ENCODE data around the gene IGFBP4. TPM values are rescaled to one million over a fixed set of nuclear protein-coding genes. Genes with fewer than 3 reads are reported as not detected.

IGFBP4 gene
- total RNA-seq, 4 donors from 2014 or later: 209 to 428 (median 281) TPM

DNA sequence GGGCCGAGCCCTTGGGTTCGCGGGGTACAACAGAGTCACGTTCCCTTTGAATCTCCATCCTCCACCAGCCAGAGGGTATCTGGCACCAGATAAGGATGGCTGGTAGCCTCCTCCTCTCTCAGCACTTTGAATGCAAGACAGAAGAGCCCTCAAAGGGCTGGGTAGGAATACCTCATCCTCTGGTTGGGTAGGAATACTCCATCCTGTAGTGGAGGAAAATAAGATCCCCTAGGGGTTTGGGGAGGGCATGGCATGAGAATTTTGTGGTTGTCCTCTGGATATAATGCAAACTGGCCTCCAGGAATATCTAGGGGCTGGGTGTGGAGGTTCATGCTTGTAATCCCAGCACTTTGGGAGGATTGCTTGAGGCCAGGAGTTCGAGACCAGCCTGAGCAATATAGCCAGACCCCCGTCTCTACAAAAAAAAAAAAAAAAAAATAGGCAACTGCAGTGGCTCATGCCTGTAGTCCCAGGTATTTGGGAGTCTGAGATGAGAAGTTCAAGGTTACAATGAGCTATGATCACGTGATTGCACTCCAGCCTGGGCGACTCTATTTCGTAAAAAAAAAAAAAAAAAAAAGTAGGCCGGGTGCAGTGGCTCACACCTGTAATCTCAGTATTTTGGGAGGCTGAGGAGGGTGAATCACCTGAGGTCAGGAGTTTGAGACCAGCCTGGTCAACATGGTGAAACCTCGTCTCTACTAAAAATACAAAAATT lies 2.7 kb downstream of the IGFBP4 start:
- Histone ChIP-seq H3K36me3 (no peaks in the 10 kb centered on the region), H3K4me3 (peak overlapping the region; percentile 54 to 78), H3K27ac (peak overlapping the region; percentile 90 to 99 (median 97)), H3K4me1 (peaks cover 25 to 90% (median 50%) of the 10 kb centered on the region in 3 donors), H3K27me3 (no peaks in the 10 kb centered on the region), H3K9me3 (no peaks in the 10 kb centered on the region)
- no peak for ATAC-seq
- 16 to 25% methylated on average over 11 of the region's 11 CpGs for WGBS, 2 donors (ENCODE audit: low coverage in 1 of 2)
- TF ChIP-seq, protein P1, sequence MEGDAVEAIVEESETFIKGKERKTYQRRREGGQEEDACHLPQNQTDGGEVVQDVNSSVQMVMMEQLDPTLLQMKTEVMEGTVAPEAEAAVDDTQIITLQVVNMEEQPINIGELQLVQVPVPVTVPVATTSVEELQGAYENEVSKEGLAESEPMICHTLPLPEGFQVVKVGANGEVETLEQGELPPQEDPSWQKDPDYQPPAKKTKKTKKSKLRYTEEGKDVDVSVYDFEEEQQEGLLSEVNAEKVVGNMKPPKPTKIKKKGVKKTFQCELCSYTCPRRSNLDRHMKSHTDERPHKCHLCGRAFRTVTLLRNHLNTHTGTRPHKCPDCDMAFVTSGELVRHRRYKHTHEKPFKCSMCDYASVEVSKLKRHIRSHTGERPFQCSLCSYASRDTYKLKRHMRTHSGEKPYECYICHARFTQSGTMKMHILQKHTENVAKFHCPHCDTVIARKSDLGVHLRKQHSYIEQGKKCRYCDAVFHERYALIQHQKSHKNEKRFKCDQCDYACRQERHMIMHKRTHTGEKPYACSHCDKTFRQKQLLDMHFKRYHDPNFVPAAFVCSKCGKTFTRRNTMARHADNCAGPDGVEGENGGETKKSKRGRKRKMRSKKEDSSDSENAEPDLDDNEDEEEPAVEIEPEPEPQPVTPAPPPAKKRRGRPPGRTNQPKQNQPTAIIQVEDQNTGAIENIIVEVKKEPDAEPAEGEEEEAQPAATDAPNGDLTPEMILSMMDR (IDR thresholded peaks at IDR 0.05): peak in 3 of 4 experiments; percentile 18 to 42 (median 41)
- no peak for TF ChIP-seq EP300 (IDR thresholded peaks at IDR 0.05)

GRCh38 chr17:40447148-40447644 lies 3.9 kb downstream of the IGFBP4 start:
- Histone ChIP-seq H3K4me1 (peaks cover 31 to 90% (median 52%) of the 10 kb centered on the region in 3 donors), H3K9me3 (no peaks in the 10 kb centered on the region), H3K27ac (peak overlapping the region; percentile 84 to 98 (median 90)), H3K4me3 (peak overlapping the region; percentile 6 to 78), H3K27me3 (no peaks in the 10 kb centered on the region), H3K36me3 (peaks cover 0 to 2% of the 10 kb centered on the region in 2 donors)
- whole genome bisulfite sequencing, 2 donors (ENCODE audit: low coverage in 1 of 2): 17 to 19% methylated on average over 4 to 5 of the region's 8 CpGs
- peak; percentile 20 for ATAC-seq
- TF ChIP-seq, protein P1 (IDR thresholded peaks at IDR 0.05): no peak
- peak; percentile 85 for TF ChIP-seq POLR2AphosphoS5 (IDR thresholded peaks at IDR 0.05)

DNA sequence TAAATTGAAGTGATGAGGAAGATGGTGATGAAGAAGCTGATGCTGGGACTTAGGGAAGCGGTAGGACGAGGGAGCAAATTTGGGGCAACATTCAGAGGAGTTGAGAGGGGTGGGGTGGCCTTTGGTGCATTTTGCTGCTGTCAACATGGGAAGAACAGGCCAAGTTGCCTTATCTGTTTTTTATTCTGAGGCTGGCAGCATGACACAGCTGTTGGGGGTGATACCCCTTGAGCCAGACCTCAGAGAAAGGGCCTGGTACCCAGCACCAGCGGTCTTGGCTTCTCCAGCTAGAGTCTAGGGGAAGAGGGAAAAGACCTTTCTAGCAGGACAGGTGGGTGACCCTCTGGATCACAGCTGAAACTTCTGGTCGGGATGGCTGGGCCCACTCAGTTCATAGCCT lies 4.6 kb downstream of the IGFBP4 start:
- WGBS, 2 donors (ENCODE audit: low coverage in 1 of 2): 29 to 67% methylated on average over 1 to 2 of the region's 4 CpGs
- Histone ChIP-seq H3K36me3 (peaks cover 0 to 8% of the 10 kb centered on the region in 2 donors), H3K4me3 (peak overlapping the region in 1 of 2 donors; percentile 78), H3K9me3 (no peaks in the 10 kb centered on the region), H3K27me3 (no peaks in the 10 kb centered on the region), H3K27ac (peak overlapping the region; percentile 84 to 98 (median 90)), H3K4me1 (peaks cover 32 to 90% (median 52%) of the 10 kb centered on the region in 3 donors)
- TF ChIP-seq, protein P1 (IDR thresholded peaks at IDR 0.05): no peak
- TF ChIP-seq POLR2A (IDR thresholded peaks at IDR 0.05): no peak
- TF ChIP-seq EP300 (IDR thresholded peaks at IDR 0.05): no peak
- no peak for TF ChIP-seq POLR2AphosphoS5 (IDR thresholded peaks at IDR 0.05)
- no peak for ATAC-seq

DNA sequence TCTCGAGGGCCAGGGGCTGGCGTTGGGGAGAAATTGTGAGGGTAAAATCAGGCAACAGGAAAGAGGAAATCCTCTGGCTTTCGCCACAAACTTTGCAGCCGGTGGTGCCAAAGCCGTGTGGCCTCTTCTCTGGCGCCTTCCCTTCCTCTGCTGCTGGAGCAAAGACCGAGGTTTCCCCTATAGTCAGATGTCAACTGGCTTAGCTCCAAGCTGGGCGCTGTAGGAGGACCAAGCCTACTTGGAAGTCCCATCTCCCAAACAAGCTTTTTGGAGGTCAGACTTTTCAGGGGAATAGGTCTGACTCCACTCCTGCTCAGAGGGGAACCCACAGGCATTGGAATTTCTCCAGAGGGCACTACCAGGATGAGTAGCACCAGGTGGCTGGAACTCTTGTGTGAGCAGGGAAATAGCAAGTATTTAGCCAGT lies 5.0 kb downstream of the IGFBP4 start:
- ATAC-seq: no peak
- Histone ChIP-seq H3K27ac (peak overlapping the region; percentile 84 to 98 (median 90)), H3K27me3 (no peaks in the 10 kb centered on the region), H3K9me3 (no peaks in the 10 kb centered on the region), H3K4me3 (peak overlapping the region in 1 of 2 donors; percentile 78), H3K36me3 (peaks cover 0 to 12% of the 10 kb centered on the region in 2 donors), H3K4me1 (peaks cover 32 to 92% (median 56%) of the 10 kb centered on the region in 3 donors)
- no peak for TF ChIP-seq EP300 (IDR thresholded peaks at IDR 0.05)
- no peak for TF ChIP-seq POLR2A (IDR thresholded peaks at IDR 0.05)
- TF ChIP-seq, protein P1 (IDR thresholded peaks at IDR 0.05): no peak
- TF ChIP-seq POLR2AphosphoS5 (IDR thresholded peaks at IDR 0.05): peak; percentile 2
- 4% methylated on average over 6 of the region's 8 CpGs; no CpG with 5 or more reads in 1 of the 2 donors for WGBS, 2 donors (ENCODE audit: low coverage in 1 of 2)
